Smooth muscle cell (in vitro differentiated cells): ENCODE data around the gene NR3C2. TPM values are rescaled to one million over a fixed set of nuclear protein-coding genes. Genes with fewer than 3 reads are reported as not detected.

Source experiments
- DNase-seq: peaks from one replicate; lab custom pipeline; 2025; ENCODE audit not compliant: unreplicated experiment; lab: John Stamatoyannopoulos, UW
- H2AFZ ChIP-seq: fragments of 200-600 bp; sonication (generic); 2 replicates; pipeline ENCODE4 v1.6.0; 2016; ENCODE audit warnings: antibody characterized with exemption, low read depth, mild to moderate bottlenecking
- H3F3A ChIP-seq: fragments of 200-600 bp; sonication (generic); 2 replicates; pipeline ENCODE4 v1.6.0; 2017; ENCODE audit warnings: antibody characterized with exemption, low read depth
- H3K27ac ChIP-seq: fragments of 200-600 bp; sonication (generic); 2 replicates; pipeline ENCODE4 v1.5.1; 2016; ENCODE audit warnings: low read depth, mild to moderate bottlenecking
- H3K27me3 ChIP-seq: fragments of 200-600 bp; sonication (generic); 2 replicates; pipeline ENCODE4 v1.6.1; 2016; ENCODE audit warnings: low read depth, mild to moderate bottlenecking
- H3K36me3 ChIP-seq: fragments of 200-600 bp; sonication (generic); 2 replicates; pipeline ENCODE4 v1.5.1; 2016; ENCODE audit warnings: low read depth
- H3K4me1 ChIP-seq: fragments of 200-600 bp; sonication (generic); 2 replicates; pipeline ENCODE4 v1.5.1; 2016; ENCODE audit warnings: low read depth
- H3K4me2 ChIP-seq: fragments of 200-600 bp; sonication (generic); 2 replicates; pipeline ENCODE4 v1.6.0; 2016; ENCODE audit warnings: mild to moderate bottlenecking
- H3K4me3 ChIP-seq: fragments of 200-600 bp; sonication (generic); 2 replicates; pipeline ENCODE4 v1.5.1; 2016; ENCODE audit warnings: mild to moderate bottlenecking
- H3K79me2 ChIP-seq: fragments of 200-600 bp; sonication (generic); 2 replicates; pipeline ENCODE4 v1.6.0; 2016; ENCODE audit warnings: low read depth, mild to moderate bottlenecking
- H3K9ac ChIP-seq: fragments of 200-600 bp; sonication (generic); 2 replicates; pipeline ENCODE4 v1.6.0; 2016; ENCODE audit warnings: low read depth
- H3K9me3 ChIP-seq: fragments of 200-600 bp; sonication (generic); replicated peaks from 2 replicates; pipeline ENCODE4 v1.5.1; 2016; ENCODE audit warnings: low read depth
- H4K20me1 ChIP-seq: fragments of 200-600 bp; sonication (generic); 2 replicates; pipeline ENCODE4 v1.6.0; 2016; ENCODE audit warnings: low read depth
- CTCF ChIP-seq: fragments of 200-600 bp; sonication (generic); IDR thresholded peaks from 2 replicates; pipeline ENCODE4 v1.5.1; 2017; ENCODE audit warnings: borderline replicate concordance, mild to moderate bottlenecking, antibody characterized with exemption; ENCODE audit not compliant: insufficient read depth, poor library complexity, severe bottlenecking
- WGBS: methylation state at CpG from one replicate; pipeline ENCODE4 v1.1.7; 2016; ENCODE audit warnings: low lambda C conversion rate; 5-methylcytosine and 5-hydroxymethylcytosine counted together
- polyA plus RNA-seq: library from polyadenylated mRNA; unstranded; fragments of >200 nt; fragmentation: Nextera tagmentation; extraction: Ambion mirVana; gene quantifications from 2 replicates; pipeline ENCODE4 v1.2.1, GENCODE V29; 2016
- total RNA-seq: library from RNA; depleted of rRNA; stranded (reverse); fragments of >200 nt; gene quantifications from 2 replicates; pipeline ENCODE4 v1.2.3, GENCODE V29; 2014

NR3C2 gene
- total and polyA plus RNA-seq, 2 experiments from 2014 or later, result 0.09 TPM; not detected in 1

- H3K9me3 ChIP-seq, result no peaks in the 10 kb centered on the region
- no peaks in the 10 kb centered on the region for H4K20me1 ChIP-seq
- no peaks in the 10 kb centered on the region for H3K27me3 ChIP-seq
- H3K4me1 ChIP-seq, result peaks cover 5% of the 10 kb centered on the region
- H3K9ac ChIP-seq, result no peak overlapping the region
- H3K27ac ChIP-seq, result no peak overlapping the region
- H3K36me3 ChIP-seq, result no peaks in the 10 kb centered on the region
- no peak for TF ChIP-seq CTCF
- H2AFZ ChIP-seq, result no peak overlapping the region
- H3K4me3 ChIP-seq, result no peak overlapping the region
- no peaks in the 10 kb centered on the region for H3K79me2 ChIP-seq
- H3K4me2 ChIP-seq, result peak overlapping the region; percentile 56
- H3F3A ChIP-seq, result no peaks in the 10 kb centered on the region
- no peak for DNase-seq
- whole genome bisulfite sequencing, result 87% methylated on average over 2 of the region's 2 CpGs
Observed at GRCh38 chr4:148116264-148116663, 325.9 kb downstream of the NR3C2 start.

DNA sequence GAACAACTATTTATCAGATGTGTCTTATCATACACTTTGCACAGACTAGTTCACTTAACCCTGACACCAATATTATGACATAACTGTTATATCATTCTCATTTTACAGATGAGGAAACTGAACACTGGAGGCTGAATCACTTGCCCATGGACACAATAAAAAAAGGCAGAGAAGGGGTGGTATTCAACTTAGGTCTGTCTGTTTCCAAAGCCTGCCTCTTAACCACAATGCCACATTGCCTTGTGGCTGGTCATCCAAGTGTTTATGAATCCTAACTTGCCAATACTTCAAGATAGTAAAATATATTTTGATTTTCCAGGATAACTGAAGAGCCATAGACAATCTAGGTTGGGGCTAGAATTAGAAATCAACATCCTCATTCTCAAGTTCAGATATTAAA is 327.8 kb downstream of the NR3C2 start:
- H3K4me3 ChIP-seq, result no peak overlapping the region
- no peak overlapping the region for H2AFZ ChIP-seq
- no peak overlapping the region for H3K4me2 ChIP-seq
- no peak overlapping the region for H3K9ac ChIP-seq
- H3F3A ChIP-seq, result no peaks in the 10 kb centered on the region
- no peaks in the 10 kb centered on the region for H4K20me1 ChIP-seq
- no peak overlapping the region for H3K27ac ChIP-seq
- no peaks in the 10 kb centered on the region for H3K79me2 ChIP-seq
- TF ChIP-seq CTCF, result no peak
- H3K4me1 ChIP-seq, result peaks cover 5% of the 10 kb centered on the region
- no peaks in the 10 kb centered on the region for H3K9me3 ChIP-seq
- DNase-seq, result no peak
- H3K27me3 ChIP-seq, result no peaks in the 10 kb centered on the region
- H3K36me3 ChIP-seq, result no peaks in the 10 kb centered on the region

DNA sequence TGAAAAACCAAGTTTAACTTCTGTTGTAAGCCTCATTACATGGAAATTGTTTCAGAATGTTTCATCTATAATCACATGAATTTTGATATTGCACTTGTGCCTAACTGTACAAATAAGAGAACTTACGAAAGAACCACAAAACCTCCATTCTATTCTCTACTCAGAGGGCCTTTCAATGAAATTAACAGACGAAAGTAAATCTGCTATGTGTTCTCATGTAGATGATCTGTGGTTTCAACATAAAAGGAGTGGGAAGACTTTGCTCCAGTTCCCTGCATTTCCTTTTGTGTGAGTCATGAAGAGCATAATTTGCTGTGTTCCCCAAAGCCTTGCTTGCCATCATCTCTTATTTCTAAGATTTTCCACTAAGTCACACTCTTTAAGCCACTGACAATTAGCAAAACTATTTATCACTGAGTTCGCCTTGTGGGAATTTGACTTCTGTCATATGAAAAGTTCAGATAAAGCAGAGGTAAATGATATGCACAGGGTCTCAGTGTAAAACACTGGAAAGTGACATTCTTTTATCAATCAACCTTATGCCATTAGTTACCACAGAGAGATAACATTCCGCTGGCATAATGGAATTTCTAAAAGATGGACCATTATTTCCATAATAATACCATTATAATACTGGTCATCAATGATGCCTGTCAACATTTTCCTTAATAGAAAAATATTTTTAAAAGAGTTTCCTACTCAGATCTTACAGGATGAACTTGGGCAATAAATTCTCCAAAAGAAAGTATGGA is 329.8 kb downstream of the NR3C2 start:
- Histone ChIP-seq H4K20me1 (no peaks in the 10 kb centered on the region), H3K27ac (no peak overlapping the region), H3K9ac (no peak overlapping the region), H3K4me1 (peaks cover 5% of the 10 kb centered on the region), H2AFZ (no peak overlapping the region), H3K27me3 (no peaks in the 10 kb centered on the region), H3K4me2 (peak overlapping the region; percentile 46), H3K36me3 (no peaks in the 10 kb centered on the region), H3K4me3 (no peak overlapping the region), H3K79me2 (no peaks in the 10 kb centered on the region), H3F3A (no peaks in the 10 kb centered on the region), H3K9me3 (no peaks in the 10 kb centered on the region)
- DNase-seq, result no peak
- WGBS, result 24% methylated on average over 4 of the region's 4 CpGs
- TF ChIP-seq CTCF, result no peak

DNA sequence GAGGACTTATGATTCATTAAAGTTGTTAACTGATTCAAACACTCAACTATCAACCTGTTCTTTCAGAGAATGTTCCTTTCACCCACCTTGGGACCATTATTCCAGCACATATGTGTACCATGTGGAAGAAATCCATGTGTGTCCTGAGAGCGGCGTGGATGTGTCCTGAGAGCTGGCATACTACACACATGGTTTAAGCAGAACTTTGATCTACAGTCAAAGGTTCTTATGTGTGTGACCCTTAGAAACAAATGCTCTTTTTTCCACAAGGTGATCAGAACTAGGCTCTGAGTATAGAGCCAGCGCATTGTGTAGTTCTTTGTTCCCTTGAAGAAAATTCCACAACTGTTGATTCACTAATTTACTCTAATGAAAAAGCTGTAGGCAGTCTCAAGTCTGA is 332.0 kb downstream of the NR3C2 start:
- no peaks in the 10 kb centered on the region for H3K9me3 ChIP-seq
- no peak overlapping the region for H3K9ac ChIP-seq
- H3K79me2 ChIP-seq, result no peaks in the 10 kb centered on the region
- no peak for DNase-seq
- no peak overlapping the region for H3K27ac ChIP-seq
- no peaks in the 10 kb centered on the region for H3K27me3 ChIP-seq
- H4K20me1 ChIP-seq, result no peaks in the 10 kb centered on the region
- no peaks in the 10 kb centered on the region for H3K36me3 ChIP-seq
- no peak for TF ChIP-seq CTCF
- no peak overlapping the region for H2AFZ ChIP-seq
- no peak overlapping the region for H3K4me3 ChIP-seq
- no peaks in the 10 kb centered on the region for H3K4me1 ChIP-seq
- H3F3A ChIP-seq, result no peaks in the 10 kb centered on the region
- no peak overlapping the region for H3K4me2 ChIP-seq
- WGBS, result 90% methylated on average over 3 of the region's 3 CpGs
